Prostate gland (tissue), 2 donors: ENCODE results near the gene PDIA5. TPM values are rescaled to one million over a fixed set of nuclear protein-coding genes. Genes with fewer than 3 reads are reported as not detected.

Source experiments
- DNase-seq: peaks from one replicate; pipeline ENCODE4 v3.0.0-alpha.2; 2019; ENCODE audit warnings: low spot score
- H3K27ac ChIP-seq, 2 donors: fragments of 200-600 bp; sonication (generic); 2 replicates each; pipeline ENCODE4 v1.5.1; 2017 to 2019
- H3K27me3 ChIP-seq: fragments of 200-600 bp; sonication (generic); replicated peaks from 2 replicates; pipeline ENCODE4 v1.5.1; 2019; ENCODE audit not compliant: insufficient read depth
- H3K36me3 ChIP-seq, 2 donors: fragments of 200-600 bp; sonication (generic); 1 replicate in 1 of 2; 2 replicates in 1 of 2; pipeline versions ENCODE4 v1.5.1 to v1.8.1; 2017 to 2019
- H3K4me1 ChIP-seq: fragments of 200-600 bp; sonication (generic); replicated peaks from 2 replicates; pipeline ENCODE4 v1.5.1; 2019
- H3K4me3 ChIP-seq, 2 donors: fragments of 200-600 bp; sonication (generic); 2 replicates each; pipeline ENCODE4 v1.5.1; 2017 to 2019
- H3K9me3 ChIP-seq: fragments of 200-600 bp; sonication (generic); 2 replicates; pipeline ENCODE4 v1.5.1; 2017
- CTCF ChIP-seq, 4 experiments: fragments of 200-600 bp in 2 of 4; fragments of 450-650 bp in 2 of 4; sonication (generic) in 2 of 4; IDR thresholded peaks; 1 replicate in 3 of 4; 2 replicates in 1 of 4; pipeline ENCODE4 v1.5.1; 2016 to 2019; ENCODE audit warnings: antibody characterized with exemption in 4 of 4, mild to moderate bottlenecking in 2 of 4, moderate library complexity in 2 of 4
- POLR2A ChIP-seq: fragments of 450-650 bp; IDR thresholded peaks from one replicate; pipeline ENCODE4 v1.6.1; 2016; ENCODE audit warnings: antibody characterized with exemption, mild to moderate bottlenecking
- POLR2AphosphoS5 ChIP-seq: sonication (generic); formaldehyde crosslinking; IDR thresholded peaks from one replicate; pipeline ENCODE4 v1.6.1; 2017; ENCODE audit warnings: antibody characterized with exemption
- WGBS: methylation state at CpG from one replicate; pipeline ENCODE4 v1.1.5; 2018; 5-methylcytosine and 5-hydroxymethylcytosine counted together
- intact Hi-C: fragments of 100-400 bp; cut with DNase I; formaldehyde crosslinking; loops from one replicate; pipeline ENCODE4 v1.14.2; 2022
- total RNA-seq, 2 donors: library from RNA; depleted of rRNA; stranded (reverse); fragments of >200 nt; gene quantifications; one replicate each; pipeline ENCODE4 v1.1.0, GENCODE V29; 2016

Gene PDIA5
- total RNA-seq, 2 donors from 2014 or later, result 67.9 to 75.9 TPM

GRCh38 chr3:123154020-123154985 lies 87.5 kb downstream of the PDIA5 start:
- DNase-seq, result no peak
- Histone ChIP-seq H3K4me1 (peaks cover 7% of the 10 kb centered on the region), H3K27me3 (no peaks in the 10 kb centered on the region), H3K27ac (no peak overlapping the region), H3K36me3 (no peaks in the 10 kb centered on the region), H3K9me3 (no peaks in the 10 kb centered on the region), H3K4me3 (no peak overlapping the region)
- no peak for TF ChIP-seq CTCF (IDR thresholded peaks at IDR 0.05)
- TF ChIP-seq POLR2A, result no peak
- TF ChIP-seq POLR2AphosphoS5, result no peak
- WGBS, result 93% methylated on average over 7 of the region's 7 CpGs
- intact Hi-C loops, result no loop called here

GRCh38 chr3:123155471-123156011 lies 88.7 kb downstream of the PDIA5 start:
- WGBS, result 80% methylated on average over 8 of the region's 9 CpGs
- no peak overlapping the region for H3K4me3 ChIP-seq
- intact Hi-C loops, result no loop called here
- H3K27me3 ChIP-seq, result no peaks in the 10 kb centered on the region
- H3K4me1 ChIP-seq, result peaks cover 7% of the 10 kb centered on the region
- H3K27ac ChIP-seq, result peak overlapping the region in 1 of 2 donors; percentile 72
- TF ChIP-seq POLR2A (no peak), CTCF (IDR thresholded peaks at IDR 0.05) (no peak), POLR2AphosphoS5 (no peak)
- no peaks in the 10 kb centered on the region for H3K9me3 ChIP-seq
- no peak for DNase-seq
- no peaks in the 10 kb centered on the region for H3K36me3 ChIP-seq

GRCh38 chr3:123156276-123156995 lies 89.6 kb downstream of the PDIA5 start:
- H3K4me3 ChIP-seq, result no peak overlapping the region
- intact Hi-C loops, result no loop called here
- no peaks in the 10 kb centered on the region for H3K9me3 ChIP-seq
- H3K4me1 ChIP-seq, result peaks cover 7% of the 10 kb centered on the region
- no peak for DNase-seq
- H3K27me3 ChIP-seq, result no peaks in the 10 kb centered on the region
- WGBS, result 94% methylated on average over 13 of the region's 15 CpGs
- H3K27ac ChIP-seq, result peak overlapping the region; percentile 61 to 72
- TF ChIP-seq CTCF (IDR thresholded peaks at IDR 0.05), result no peak
- H3K36me3 ChIP-seq, result no peaks in the 10 kb centered on the region

GRCh38 chr3:123157209-123157597 lies 90.4 kb downstream of the PDIA5 start:
- H3K9me3 ChIP-seq, result no peaks in the 10 kb centered on the region
- TF ChIP-seq POLR2AphosphoS5 (no peak), POLR2A (no peak), CTCF (IDR thresholded peaks at IDR 0.05) (no peak)
- H3K4me1 ChIP-seq, result peaks cover 7% of the 10 kb centered on the region
- no peaks in the 10 kb centered on the region for H3K36me3 ChIP-seq
- DNase-seq, result no peak
- intact Hi-C loops, result no loop called here
- no peak overlapping the region for H3K4me3 ChIP-seq
- H3K27ac ChIP-seq, result peak overlapping the region; percentile 61 to 72
- 65% methylated on average over 2 of the region's 2 CpGs for WGBS
- no peaks in the 10 kb centered on the region for H3K27me3 ChIP-seq
